ENCODE results near the gene HNRNPC. TPM values are rescaled to one million over a fixed set of nuclear protein-coding genes. Genes with fewer than 3 reads are reported as not detected.

The HNRNPC gene
- total RNA-seq, 1 experiment from 2014 or later, result 843 TPM

GRCh38 chr14:21192875-21193535, 76.2 kb downstream of the HNRNPC start (continued):
- TF ChIP-seq EGR1 (IDR thresholded peaks at IDR 0.05; ENCODE audit: low read depth), result no peak
- TF ChIP-seq EZH2phosphoT487 (IDR thresholded peaks at IDR 0.05; ENCODE audit: borderline replicate concordance), result no peak
- TF ChIP-seq CEBPB (IDR thresholded peaks at IDR 0.05; ENCODE audit: low read depth), result no peak
- no peak for TF ChIP-seq SP1 (IDR thresholded peaks at IDR 0.05; ENCODE audit: low read depth)
- no peak for TF ChIP-seq REST (IDR thresholded peaks at IDR 0.05; ENCODE audit: low read depth)
- TF ChIP-seq YY1 (IDR thresholded peaks at IDR 0.05; ENCODE audit: extremely low read depth, insufficient replicate concordance, low read depth, low read length), result no peak
- TF ChIP-seq RAD21 (IDR thresholded peaks at IDR 0.05; ENCODE audit: low read depth), result no peak
- no peak for TF ChIP-seq ZFX (IDR thresholded peaks at IDR 0.05)
- no peak for TF ChIP-seq FOSL1 (IDR thresholded peaks at IDR 0.05; ENCODE audit: low read depth)

GRCh38 chr14:21192447-21192822, 76.8 kb downstream of the HNRNPC start:
- H3K9me3 ChIP-seq (ENCODE audit: control insufficient read depth in 1 of 2, insufficient read depth in 1 of 2, low read depth in 1 of 2, low read length in 2 of 2), result no peaks in the 10 kb centered on the region
- DNase-seq (ENCODE audit: low read depth, low spot score) (no peak), ATAC-seq (peak; percentile 8; the same call in 1 of the 2 replicates)
- no peaks in the 10 kb centered on the region for H4K20me1 ChIP-seq (ENCODE audit: insufficient read depth)
- BruUV-seq (replicated peaks), result no TSS peak
- POLR2A ChIA-PET, result interaction anchor here (0.5 to 0.9 kb wide), 2 partner anchors 110 to 319 kb away, joined by 3 to 6 read pairs; partner anchors contain the start of gene METTL3
- H3K4me3 ChIP-seq (replicated peaks in 1 of 2; ENCODE audit: low read depth in 1 of 2, low read length in 2 of 2), result peak overlapping the region; percentile 26 to 51
- RAD21 ChIA-PET (ENCODE audit: low non-redundant PET in 1 of 2, low total read pairs in 2 of 2, uncharacterized antibody in 2 of 2, unreplicated experiment in 2 of 2), result no interaction called here
- no peaks in the 10 kb centered on the region for H3K36me3 ChIP-seq (ENCODE audit: control insufficient read depth in 1 of 2, insufficient read depth in 2 of 2, low read length in 2 of 2)
- CTCF ChIA-PET, result interaction anchor here (1.6 kb wide), 1 partner anchor 124 kb away, joined by 3 read pairs; no protein-coding TSS in a partner anchor
- H3K27ac ChIP-seq (ENCODE audit: low read depth, low read length), result no peak overlapping the region
- TF ChIP-seq ZBTB33 (IDR thresholded peaks at IDR 0.05; ENCODE audit: extremely low read depth, insufficient replicate concordance, low read length), result no peak
- peak overlapping the region; percentile 73 for H3K4me2 ChIP-seq (ENCODE audit: low read length)
- intact Hi-C loops (cut with micrococcal nuclease), result no loop called here
- H3K9me2 ChIP-seq (ENCODE audit: insufficient read depth), result no peaks in the 10 kb centered on the region
- peaks cover 0 to 14% of the 10 kb centered on the region in 2 experiments; a peak in 3 of 4 replicates for H3K4me1 ChIP-seq (ENCODE audit: control insufficient read depth in 1 of 2, insufficient read depth in 2 of 2, low read length in 2 of 2)
- no peaks in the 10 kb centered on the region for H3K27me3 ChIP-seq (ENCODE audit: insufficient read depth, low read length)
- no peaks in the 10 kb centered on the region for H3K79me2 ChIP-seq (ENCODE audit: insufficient read depth, low read length)
- peak overlapping the region; percentile 64 for H2AFZ ChIP-seq (ENCODE audit: low read depth, low read length, poor library complexity, severe bottlenecking)
- H3K9ac ChIP-seq (ENCODE audit: low read length), result no peak overlapping the region

Measured in HCT116 (cell line).